Epithelial cell of proximal tubule (primary cell): Measurements from ENCODE around the gene DNPEP. TPM values are rescaled to one million over a fixed set of nuclear protein-coding genes. Genes with fewer than 3 reads are reported as not detected.

Source experiments
- DNase-seq: peaks from one replicate; pipeline ENCODE4 v3.0.0-alpha.2; 2011; ENCODE audit warnings: low read depth
- H3K4me3 ChIP-seq: 2 replicates; pipeline ENCODE4 v1.5.1; 2011; ENCODE audit warnings: low read depth, mild to moderate bottlenecking, low read length
- total RNA-seq: library from RNA; depleted of rRNA; stranded (reverse); fragments of >200 nt; gene quantifications from 2 replicates; pipeline ENCODE4 v1.2.3, GENCODE V29; 2015
- TF ChIP-seq, protein P1 (sequence below): conservative IDR thresholded peaks from 2 replicates; pipeline ENCODE4 v1.5.1; 2012; ENCODE audit warnings: low read depth, mild to moderate bottlenecking, low read length

The DNPEP gene
- total RNA-seq, 1 donor from 2014 or later = 40.0 TPM

DNA sequence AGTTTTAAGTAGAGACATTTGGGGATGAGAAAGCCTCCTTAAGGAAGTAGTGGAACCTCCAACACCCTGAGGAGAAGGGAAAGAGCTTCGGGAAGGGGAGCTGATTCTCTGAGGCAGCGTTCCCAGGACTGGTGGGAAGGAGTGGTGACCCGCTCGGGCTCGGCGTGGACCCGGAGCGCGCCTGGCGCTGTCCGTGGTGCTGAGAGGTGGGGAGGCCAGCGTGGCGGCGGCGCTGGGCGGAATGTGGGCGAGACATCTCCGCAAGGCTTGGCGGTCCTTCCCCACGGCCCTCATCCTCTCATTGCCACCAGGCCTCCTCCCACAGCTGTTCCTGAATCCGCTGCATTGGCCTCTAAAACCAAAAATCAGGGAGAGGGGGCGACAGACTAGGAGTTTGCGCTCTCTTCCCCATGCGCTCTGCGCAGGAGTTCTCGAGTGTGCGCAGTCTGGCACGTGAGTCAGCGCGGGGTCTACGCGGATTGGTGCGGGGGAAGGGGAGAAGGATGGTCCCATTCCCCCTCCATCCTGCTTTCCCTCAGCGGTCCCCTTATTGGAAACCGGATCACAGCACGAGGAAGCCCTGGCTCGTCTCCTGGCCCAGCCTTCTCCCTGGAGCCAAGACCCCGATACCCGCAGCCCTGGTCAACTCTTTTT, 56.0 kb downstream of the DNPEP start:
- TF ChIP-seq, protein P1, sequence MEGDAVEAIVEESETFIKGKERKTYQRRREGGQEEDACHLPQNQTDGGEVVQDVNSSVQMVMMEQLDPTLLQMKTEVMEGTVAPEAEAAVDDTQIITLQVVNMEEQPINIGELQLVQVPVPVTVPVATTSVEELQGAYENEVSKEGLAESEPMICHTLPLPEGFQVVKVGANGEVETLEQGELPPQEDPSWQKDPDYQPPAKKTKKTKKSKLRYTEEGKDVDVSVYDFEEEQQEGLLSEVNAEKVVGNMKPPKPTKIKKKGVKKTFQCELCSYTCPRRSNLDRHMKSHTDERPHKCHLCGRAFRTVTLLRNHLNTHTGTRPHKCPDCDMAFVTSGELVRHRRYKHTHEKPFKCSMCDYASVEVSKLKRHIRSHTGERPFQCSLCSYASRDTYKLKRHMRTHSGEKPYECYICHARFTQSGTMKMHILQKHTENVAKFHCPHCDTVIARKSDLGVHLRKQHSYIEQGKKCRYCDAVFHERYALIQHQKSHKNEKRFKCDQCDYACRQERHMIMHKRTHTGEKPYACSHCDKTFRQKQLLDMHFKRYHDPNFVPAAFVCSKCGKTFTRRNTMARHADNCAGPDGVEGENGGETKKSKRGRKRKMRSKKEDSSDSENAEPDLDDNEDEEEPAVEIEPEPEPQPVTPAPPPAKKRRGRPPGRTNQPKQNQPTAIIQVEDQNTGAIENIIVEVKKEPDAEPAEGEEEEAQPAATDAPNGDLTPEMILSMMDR = no peak
- no peak for DNase-seq
- no peak overlapping the region for H3K4me3 ChIP-seq

- TF ChIP-seq, protein P1 = no peak
- H3K4me3 ChIP-seq = no peak overlapping the region
- DNase-seq = no peak
Measured at GRCh38 chr2:219327719-219328118, 60.0 kb downstream of the DNPEP start.

GRCh38 chr2:219325657-219326315, 61.9 kb downstream of the DNPEP start:
- TF ChIP-seq, protein P1 = no peak
- no peak overlapping the region for H3K4me3 ChIP-seq
- DNase-seq = no peak

GRCh38 chr2:219325136-219325535, 62.6 kb downstream of the DNPEP start:
- TF ChIP-seq, protein P1 = no peak

DNA sequence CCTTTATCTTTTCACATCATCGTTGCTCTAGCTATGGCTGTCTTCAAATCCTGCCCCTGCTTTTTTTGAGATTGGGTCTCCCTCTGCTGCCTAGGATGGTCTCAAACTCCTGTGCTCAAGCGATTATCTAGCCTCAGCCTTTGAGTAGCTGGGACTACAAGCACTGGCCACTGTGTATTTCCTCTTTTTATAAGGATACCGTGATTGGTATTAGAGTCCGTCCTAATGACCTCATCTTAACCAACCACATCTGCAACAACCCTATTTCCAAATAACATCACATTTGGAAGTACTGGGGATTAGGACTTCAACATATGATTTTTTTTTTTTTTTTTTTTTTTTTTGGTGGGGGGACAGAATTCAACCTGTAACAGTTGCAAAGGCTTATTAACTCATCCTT, 64.3 kb downstream of the DNPEP start:
- DNase-seq = no peak
- TF ChIP-seq, protein P1 = no peak
- no peak overlapping the region for H3K4me3 ChIP-seq

More at GRCh38 chr2:219325136-219325535, 62.6 kb downstream of the DNPEP start:
- DNase-seq = no peak
- H3K4me3 ChIP-seq = no peak overlapping the region

Other genes with a start within 250 kb of the DNPEP start
- 13.1 and 17.1 TPM in 2 replicates for gene NHEJ1, start 227.1 kb downstream of the DNPEP start, total RNA-seq
- gene SLC23A3, start 217.9 kb downstream of the DNPEP start, total RNA-seq = 0.06 TPM in 1 of 2 replicates, not detected in the other
- 37.5 and 51.0 TPM in 2 replicates for gene CNPPD1, start 211.0 kb downstream of the DNPEP start, total RNA-seq
- gene RETREG2, start 209.6 kb downstream of the DNPEP start, total RNA-seq = 34.4 and 40.1 TPM in 2 replicates
- 29.7 and 31.6 TPM in 2 replicates for gene ZFAND2B, start 181.1 kb downstream of the DNPEP start, total RNA-seq
- 9.3 and 11.7 TPM in 2 replicates for gene ABCB6, start 169.0 kb downstream of the DNPEP start, total RNA-seq
- gene ATG9A, start 158.3 kb downstream of the DNPEP start, total RNA-seq = 34.1 and 52.9 TPM in 2 replicates
- gene ANKZF1, start 158.1 kb downstream of the DNPEP start, total RNA-seq = 20.3 and 50.3 TPM in 2 replicates
- 10.4 and 11.0 TPM in 2 replicates for gene GLB1L, start 142.5 kb downstream of the DNPEP start, total RNA-seq
- 10.1 and 17.5 TPM in 2 replicates for gene STK16, start 142.4 kb downstream of the DNPEP start, total RNA-seq
- 0.52 TPM in 1 of 2 replicates, not detected in the other for gene TUBA4B, start 134.7 kb downstream of the DNPEP start, total RNA-seq
- 191 and 196 TPM in 2 replicates for gene TUBA4A, start 134.0 kb downstream of the DNPEP start, total RNA-seq
- 31.8 and 54.8 TPM in 2 replicates for gene DNAJB2, start 108.5 kb downstream of the DNPEP start, total RNA-seq
- 0.75 and 1.0 TPM in 2 replicates for gene PTPRN, start 78.5 kb downstream of the DNPEP start, total RNA-seq
- not detected in 2 replicates for gene RESP18, start 55.2 kb downstream of the DNPEP start, total RNA-seq
- gene DES, start 30.5 kb upstream of the DNPEP start, total RNA-seq = not detected in 2 replicates
- 4.6 and 28.3 TPM in 2 replicates for gene SPEG, start 46.9 kb upstream of the DNPEP start, total RNA-seq
- gene GMPPA, start 111.0 kb upstream of the DNPEP start, total RNA-seq = 27.2 and 35.3 TPM in 2 replicates
- gene ASIC4, start 126.6 kb upstream of the DNPEP start, total RNA-seq = not detected in 2 replicates
- gene CHPF, start 155.9 kb upstream of the DNPEP start, total RNA-seq = 96.2 and 122 TPM in 2 replicates
- 1.6 and 1.7 TPM in 2 replicates for gene TMEM198, start 156.1 kb upstream of the DNPEP start, total RNA-seq
- 38.8 and 87.0 TPM in 2 replicates for gene OBSL1, start 183.6 kb upstream of the DNPEP start, total RNA-seq
- 0.17 and 0.22 TPM in 2 replicates for gene INHA, start 184.4 kb upstream of the DNPEP start, total RNA-seq
- 18.6 and 35.7 TPM in 2 replicates for gene STK11IP, start 209.9 kb upstream of the DNPEP start, total RNA-seq
- gene SLC4A3, start 239.7 kb upstream of the DNPEP start, total RNA-seq = 6.6 and 12.2 TPM in 2 replicates